CD14-positive monocyte (primary cell): ENCODE results near the gene STAC. TPM values are rescaled to one million over a fixed set of nuclear protein-coding genes. Genes with fewer than 3 reads are reported as not detected.
A peak's percentile ranks its signal among the peaks of the same experiment; 100 is the strongest.

Experiments used
- DNase-seq, 3 donors: peaks; one replicate each; pipeline ENCODE4 v3.0.0-alpha.2; 2011 to 2022
- H2AFZ ChIP-seq: 2 replicates; pipeline ENCODE4 v1.6.0; 2012; ENCODE audit warnings: mild to moderate bottlenecking, low read depth, low read length, inconsistent platforms; ENCODE audit not compliant: insufficient read depth, poor library complexity, severe bottlenecking
- H3K27ac ChIP-seq, 2 donors: 1 replicate in 1 of 2; 2 replicates in 1 of 2; pipeline ENCODE4 v1.5.1; 2012 to 2013; ENCODE audit warnings: low read length in 2 of 2, control low read depth in 1 of 2, inconsistent platforms in 1 of 2, low read depth in 1 of 2, mild to moderate bottlenecking in 1 of 2
- H3K27me3 ChIP-seq, 2 donors: one replicate each; pipeline versions ENCODE4 v1.6.0 to v1.6.1; 2011 to 2013; ENCODE audit warnings: low read length in 2 of 2; ENCODE audit not compliant: control insufficient read depth in 2 of 2, insufficient read depth in 2 of 2
- H3K36me3 ChIP-seq, 2 donors: replicated peaks in 1 of 2; 1 replicate in 1 of 2; 2 replicates in 1 of 2; pipeline versions ENCODE4 v1.5.1 to v1.6.1; 2012 to 2013; ENCODE audit warnings: low read length in 2 of 2, control low read depth in 1 of 2, inconsistent platforms in 1 of 2, mild to moderate bottlenecking in 1 of 2; ENCODE audit not compliant: insufficient read depth in 2 of 2, control insufficient read depth in 1 of 2
- H3K4me1 ChIP-seq, 2 donors: 1 replicate in 1 of 2; 2 replicates in 1 of 2; pipeline versions ENCODE4 v1.5.1 to v1.6.1; 2012 to 2013; ENCODE audit warnings: low read length in 2 of 2, control low read depth in 1 of 2, inconsistent platforms in 1 of 2, mild to moderate bottlenecking in 1 of 2, moderate library complexity in 1 of 2; ENCODE audit not compliant: insufficient read depth in 2 of 2, control insufficient read depth in 1 of 2
- H3K4me2 ChIP-seq: replicated peaks from 2 replicates; pipeline ENCODE3; 2012; ENCODE audit warnings: low read length, moderate library complexity, mild to moderate bottlenecking; ENCODE audit not compliant: poor library complexity, severe bottlenecking; ENCODE audit errors: extremely low read depth
- H3K4me3 ChIP-seq, 3 experiments: fragments of 200-600 bp in 1 of 3; sonication (generic) in 1 of 3; replicated peaks in 1 of 3; 1 replicate in 2 of 3; 2 replicates in 1 of 3; pipeline ENCODE4 v1.5.1; 2011 to 2013; ENCODE audit warnings: low read length in 3 of 3, mild to moderate bottlenecking in 3 of 3, control low read depth in 2 of 3, low read depth in 2 of 3, inconsistent platforms in 1 of 3, moderate library complexity in 1 of 3
- H3K79me2 ChIP-seq: 2 replicates; pipeline ENCODE4 v1.6.0; 2012; ENCODE audit warnings: mild to moderate bottlenecking, control low read depth, inconsistent platforms, low read length, moderate library complexity; ENCODE audit not compliant: insufficient read depth
- H3K9ac ChIP-seq: 2 replicates; pipeline ENCODE4 v1.6.0; 2017; ENCODE audit warnings: low read length, mild to moderate bottlenecking; ENCODE audit not compliant: insufficient read depth, poor library complexity, severe bottlenecking
- H3K9me3 ChIP-seq, 2 donors: replicated peaks in 1 of 2; 1 replicate in 1 of 2; 2 replicates in 1 of 2; pipeline versions ENCODE4 v1.5.1 to v1.6.1; 2012 to 2013; ENCODE audit warnings: low read length in 2 of 2, control low read depth in 1 of 2; ENCODE audit not compliant: control insufficient read depth in 1 of 2, insufficient read depth in 1 of 2
- H4K20me1 ChIP-seq: 2 replicates; pipeline ENCODE4 v1.6.0; 2012; ENCODE audit warnings: mild to moderate bottlenecking, low read length, control low read depth, moderate library complexity; ENCODE audit not compliant: insufficient read depth
- H3K27ac Mint-ChIP-seq, 7 donors: one replicate each; pipeline ENCODE4 v1.8.0; 2020; ENCODE audit warnings: mild to moderate bottlenecking in 7 of 7, mixed read lengths in 7 of 7, moderate library complexity in 6 of 7, inconsistent platforms in 2 of 7
- H3K27me3 Mint-ChIP-seq, 3 donors: one replicate each; pipeline ENCODE4 v1.8.0; 2021 to 2022; ENCODE audit warnings: low read depth in 3 of 3, mild to moderate bottlenecking in 3 of 3, mixed read lengths in 3 of 3, moderate library complexity in 3 of 3, inconsistent platforms in 1 of 3
- H3K36me3 Mint-ChIP-seq, 2 donors: one replicate each; pipeline ENCODE4 v1.8.0; 2020; ENCODE audit warnings: mixed read lengths in 2 of 2, inconsistent platforms in 1 of 2, mild to moderate bottlenecking in 1 of 2
- H3K4me1 Mint-ChIP-seq: one replicate; pipeline ENCODE4 v1.8.0; 2020; ENCODE audit warnings: mild to moderate bottlenecking, mixed read lengths
- H3K4me3 Mint-ChIP-seq, 2 donors: one replicate each; pipeline ENCODE4 v1.8.0; 2020; ENCODE audit warnings: mild to moderate bottlenecking in 2 of 2, mixed read lengths in 2 of 2, moderate library complexity in 1 of 2
- H3K9me3 Mint-ChIP-seq, 7 donors: one replicate each; pipeline ENCODE4 v1.8.0; 2020 to 2022; ENCODE audit warnings: mixed read lengths in 7 of 7, mild to moderate bottlenecking in 6 of 7, moderate library complexity in 6 of 7, inconsistent platforms in 2 of 7
- WGBS: methylation state at CpG from one replicate; pipeline ENCODE4 v1.1.5; 2013; ENCODE audit warnings: missing lambda C conversion rate; ENCODE audit not compliant: insufficient coverage; 5-methylcytosine and 5-hydroxymethylcytosine counted together
- intact Hi-C, 2 donors: fragments of 100-400 bp; cut with micrococcal nuclease; formaldehyde crosslinking; loops; one replicate each; pipeline versions ENCODE4 v1.15.0 to v1.15.1; 2023
- polyA plus RNA-seq, 3 donors: library from polyadenylated mRNA; depleted of rRNA in 1 of 3; unstranded in 2 of 3; stranded (reverse) in 1 of 3; fragments of 300-500 nt in 2 of 3; fragments of >200 nt in 1 of 3; fragmentation: Illumina TruSeq in 2 of 3; gene quantifications; 1 replicate in 2 of 3; 2 replicates in 1 of 3; pipeline ENCODE4 v1.2.3, GENCODE V29; 2012 to 2021
- TF ChIP-seq, protein P1 (sequence below): fragments of 200-600 bp; IDR thresholded peaks from one replicate; pipeline ENCODE4 v1.8.0; 2022; ENCODE audit warnings: antibody characterized with exemption, mild to moderate bottlenecking

STAC gene
- polyA plus RNA-seq, 3 donors: 0.10 to 0.40 (median 0.12) TPM

DNA sequence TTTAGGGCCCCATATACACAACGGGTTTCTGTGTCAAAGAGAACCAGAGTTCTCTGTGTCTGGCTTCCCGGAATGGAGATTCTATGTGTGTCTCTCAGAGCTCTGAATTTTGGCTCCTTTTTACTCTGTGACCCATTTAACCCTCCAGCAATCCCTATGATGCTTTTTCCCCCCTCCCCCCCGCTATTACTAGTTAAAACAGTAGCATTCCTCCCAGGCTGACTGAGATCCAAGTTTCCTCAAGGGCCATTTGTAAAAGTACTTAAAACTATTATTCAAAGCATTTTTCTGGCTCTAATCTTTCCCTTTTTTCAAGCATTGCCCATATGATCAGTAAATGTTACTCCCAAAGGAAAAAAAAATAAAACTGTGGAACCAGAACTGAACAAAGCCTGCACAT lies 6.6 kb upstream of the STAC start:
- H3K27ac ChIP-seq: no peak overlapping the region
- H2AFZ ChIP-seq: no peak overlapping the region
- H3K9me3 ChIP-seq: no peaks in the 10 kb centered on the region
- intact Hi-C loops: no loop called here
- Mint-ChIP-seq H3K4me3 (no peak overlapping the region), H3K27ac (no peak overlapping the region), H3K4me1 (no peaks in the 10 kb centered on the region), H3K9me3 (peaks cover 0 to 3% (median 0%) of the 10 kb centered on the region in 7 donors), H3K36me3 (no peaks in the 10 kb centered on the region), H3K27me3 (peaks cover 3 to 6% (median 5%) of the 10 kb centered on the region in 3 donors)
- no peaks in the 10 kb centered on the region for H3K79me2 ChIP-seq
- TF ChIP-seq, protein P1, sequence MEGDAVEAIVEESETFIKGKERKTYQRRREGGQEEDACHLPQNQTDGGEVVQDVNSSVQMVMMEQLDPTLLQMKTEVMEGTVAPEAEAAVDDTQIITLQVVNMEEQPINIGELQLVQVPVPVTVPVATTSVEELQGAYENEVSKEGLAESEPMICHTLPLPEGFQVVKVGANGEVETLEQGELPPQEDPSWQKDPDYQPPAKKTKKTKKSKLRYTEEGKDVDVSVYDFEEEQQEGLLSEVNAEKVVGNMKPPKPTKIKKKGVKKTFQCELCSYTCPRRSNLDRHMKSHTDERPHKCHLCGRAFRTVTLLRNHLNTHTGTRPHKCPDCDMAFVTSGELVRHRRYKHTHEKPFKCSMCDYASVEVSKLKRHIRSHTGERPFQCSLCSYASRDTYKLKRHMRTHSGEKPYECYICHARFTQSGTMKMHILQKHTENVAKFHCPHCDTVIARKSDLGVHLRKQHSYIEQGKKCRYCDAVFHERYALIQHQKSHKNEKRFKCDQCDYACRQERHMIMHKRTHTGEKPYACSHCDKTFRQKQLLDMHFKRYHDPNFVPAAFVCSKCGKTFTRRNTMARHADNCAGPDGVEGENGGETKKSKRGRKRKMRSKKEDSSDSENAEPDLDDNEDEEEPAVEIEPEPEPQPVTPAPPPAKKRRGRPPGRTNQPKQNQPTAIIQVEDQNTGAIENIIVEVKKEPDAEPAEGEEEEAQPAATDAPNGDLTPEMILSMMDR: no peak
- DNase-seq: no peak
- WGBS: 100% methylated on average over 3 of the region's 3 CpGs
- no peaks in the 10 kb centered on the region for H3K4me1 ChIP-seq
- no peaks in the 10 kb centered on the region for H3K36me3 ChIP-seq
- H3K4me2 ChIP-seq: no peak overlapping the region
- H3K27me3 ChIP-seq: no peaks in the 10 kb centered on the region
- no peak overlapping the region for H3K9ac ChIP-seq
- H3K4me3 ChIP-seq: no peak overlapping the region
- H4K20me1 ChIP-seq: no peaks in the 10 kb centered on the region

GRCh38 chr3:36379872-36380220 lies 458 bp upstream of the STAC start:
- intact Hi-C loops: no loop called here
- H3K9ac ChIP-seq: peak overlapping the region; percentile 45
- Mint-ChIP-seq H3K4me1 (peaks cover 19% of the 10 kb centered on the region), H3K4me3 (peak overlapping the region; percentile 83 to 94), H3K9me3 (no peaks in the 10 kb centered on the region), H3K36me3 (no peaks in the 10 kb centered on the region), H3K27me3 (peaks cover 12 to 22% (median 12%) of the 10 kb centered on the region in 3 donors), H3K27ac (no peak overlapping the region)
- H2AFZ ChIP-seq: peak overlapping the region; percentile 83
- H3K4me1 ChIP-seq: peaks cover 12 to 21% of the 10 kb centered on the region in 2 donors
- H3K4me2 ChIP-seq: peak overlapping the region; percentile 91
- no peak overlapping the region for H3K27ac ChIP-seq
- peak overlapping the region in 2 of 3 experiments; percentile 54 to 77 for H3K4me3 ChIP-seq
- H4K20me1 ChIP-seq: no peaks in the 10 kb centered on the region
- no peaks in the 10 kb centered on the region for H3K79me2 ChIP-seq
- H3K9me3 ChIP-seq: no peaks in the 10 kb centered on the region
- H3K36me3 ChIP-seq: no peaks in the 10 kb centered on the region
- TF ChIP-seq, protein P1: no peak
- peaks cover 2 to 5% of the 10 kb centered on the region in 2 donors for H3K27me3 ChIP-seq
- 15% methylated on average over 4 of the region's 8 CpGs for WGBS
- DNase-seq: no peak
